Measurements from ENCODE around the gene FMO5. TPM values are rescaled to one million over a fixed set of nuclear protein-coding genes. Genes with fewer than 3 reads are reported as not detected.

FMO5 gene, protein sequence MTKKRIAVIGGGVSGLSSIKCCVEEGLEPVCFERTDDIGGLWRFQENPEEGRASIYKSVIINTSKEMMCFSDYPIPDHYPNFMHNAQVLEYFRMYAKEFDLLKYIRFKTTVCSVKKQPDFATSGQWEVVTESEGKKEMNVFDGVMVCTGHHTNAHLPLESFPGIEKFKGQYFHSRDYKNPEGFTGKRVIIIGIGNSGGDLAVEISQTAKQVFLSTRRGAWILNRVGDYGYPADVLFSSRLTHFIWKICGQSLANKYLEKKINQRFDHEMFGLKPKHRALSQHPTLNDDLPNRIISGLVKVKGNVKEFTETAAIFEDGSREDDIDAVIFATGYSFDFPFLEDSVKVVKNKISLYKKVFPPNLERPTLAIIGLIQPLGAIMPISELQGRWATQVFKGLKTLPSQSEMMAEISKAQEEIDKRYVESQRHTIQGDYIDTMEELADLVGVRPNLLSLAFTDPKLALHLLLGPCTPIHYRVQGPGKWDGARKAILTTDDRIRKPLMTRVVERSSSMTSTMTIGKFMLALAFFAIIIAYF
- total RNA-seq, result 3.3 TPM
- long read RNA-seq, partial matches to known transcripts, result 0 of 5 reads
- long read RNA-seq, other reads (novel, unspliced or antisense), result 4 of 5 reads

DNA sequence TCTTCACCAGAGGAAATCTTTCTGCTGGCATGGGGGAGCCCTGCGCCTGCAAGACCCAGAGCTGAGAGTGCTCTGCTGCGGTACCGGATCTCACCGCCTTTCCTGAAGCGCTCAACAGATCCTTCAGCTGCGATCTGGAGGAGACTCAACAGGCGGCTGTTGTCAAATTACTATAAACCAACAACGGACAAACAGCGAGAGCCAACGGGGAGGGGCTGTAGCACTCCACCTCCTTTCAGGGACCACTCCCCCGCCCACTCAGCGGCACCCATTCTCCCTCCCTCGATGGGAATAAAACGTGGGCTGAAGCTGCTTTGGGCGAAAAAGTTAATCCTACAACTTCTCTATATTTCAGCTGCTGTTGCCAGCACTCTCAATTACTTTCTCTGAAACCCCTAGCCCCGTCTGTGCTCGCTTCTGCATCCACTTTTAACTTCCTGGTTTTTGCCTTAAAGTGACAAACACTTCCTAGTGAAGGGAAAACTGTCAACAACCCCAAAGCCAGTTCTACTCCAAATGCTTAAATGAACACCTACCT is at the start of gene FMO5:
Gene FMO5 (minus strand): TSS at position 147 of the 538 bp plus-strand sequence. CDS start 310 bp downstream, outside the sequence.
- DNase-seq (peak; percentile 79), ATAC-seq (peak; percentile 97)
- intact Hi-C loops (cut with micrococcal nuclease), result no loop called here

DNA sequence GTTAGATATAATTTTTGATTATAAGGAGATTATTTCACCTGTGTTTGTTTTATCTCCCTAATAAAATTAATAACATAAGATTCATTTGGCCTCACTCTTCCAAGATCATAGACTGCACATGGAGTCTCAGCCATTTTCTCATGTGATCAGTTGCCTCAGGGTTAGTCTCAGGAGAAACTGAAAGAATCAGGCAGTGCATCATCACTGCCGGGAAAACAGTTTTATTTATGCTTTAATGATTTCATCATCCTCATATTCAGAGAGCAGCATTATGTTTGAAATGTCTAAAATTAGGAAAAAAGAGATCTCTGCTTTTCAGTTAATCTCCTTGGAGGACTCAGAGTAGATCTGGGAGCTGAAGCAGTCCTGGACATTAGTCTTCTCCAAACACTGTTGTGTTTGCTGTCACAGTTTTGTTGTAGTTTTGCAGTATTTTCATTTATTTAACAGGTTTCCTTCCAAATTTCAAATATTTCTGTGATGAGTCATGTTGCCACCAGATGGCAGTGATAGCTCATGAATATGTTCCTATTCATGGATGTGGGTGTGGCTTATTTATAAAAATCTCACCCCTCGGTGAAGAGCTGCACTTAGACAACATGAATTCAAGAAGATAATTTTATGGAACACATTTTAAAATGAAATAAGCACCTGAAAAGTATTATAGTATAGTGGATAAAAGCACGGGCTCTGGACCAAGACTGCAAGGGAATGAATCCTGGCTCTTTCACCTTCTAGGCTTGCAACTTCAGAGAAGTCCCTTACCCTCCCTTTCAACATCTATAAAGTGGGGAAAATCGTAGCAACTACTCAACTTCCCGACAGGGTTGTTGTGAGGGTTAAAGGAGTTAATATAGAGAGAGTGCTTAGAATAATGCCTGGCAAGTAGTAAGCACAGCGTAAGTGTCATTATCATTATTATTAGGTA is 48.5 kb upstream of the FMO5 start:
- peak; percentile 83 for ATAC-seq
- intact Hi-C loops (cut with micrococcal nuclease), result loop anchor here (5.0 kb wide), 1 partner anchor 119 kb away; no protein-coding TSS in a partner anchor
- DNase-seq, result no peak

DNA sequence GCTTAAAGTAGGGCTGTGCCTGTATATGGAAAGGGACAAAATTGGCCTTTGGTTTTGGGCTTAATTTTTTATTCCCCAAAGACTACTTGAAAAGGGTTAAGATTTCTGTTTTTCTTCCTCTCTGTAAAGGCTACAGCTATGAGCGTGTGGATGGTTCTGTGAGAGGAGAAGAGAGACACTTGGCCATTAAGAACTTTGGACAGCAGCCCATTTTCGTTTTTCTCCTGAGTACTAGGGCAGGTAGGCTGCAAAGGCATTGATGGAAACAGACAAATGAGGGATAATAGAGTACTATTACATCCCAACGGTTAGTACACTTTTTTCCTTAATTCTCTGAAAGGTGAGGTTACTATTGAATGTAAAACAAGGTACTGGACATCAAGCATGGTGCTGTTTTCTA is 46.9 kb upstream of the FMO5 start:
- no peak for DNase-seq
- intact Hi-C loops (cut with micrococcal nuclease), result loop anchor here (5.0 kb wide), 1 partner anchor 120 kb away; no protein-coding TSS in a partner anchor

DNA sequence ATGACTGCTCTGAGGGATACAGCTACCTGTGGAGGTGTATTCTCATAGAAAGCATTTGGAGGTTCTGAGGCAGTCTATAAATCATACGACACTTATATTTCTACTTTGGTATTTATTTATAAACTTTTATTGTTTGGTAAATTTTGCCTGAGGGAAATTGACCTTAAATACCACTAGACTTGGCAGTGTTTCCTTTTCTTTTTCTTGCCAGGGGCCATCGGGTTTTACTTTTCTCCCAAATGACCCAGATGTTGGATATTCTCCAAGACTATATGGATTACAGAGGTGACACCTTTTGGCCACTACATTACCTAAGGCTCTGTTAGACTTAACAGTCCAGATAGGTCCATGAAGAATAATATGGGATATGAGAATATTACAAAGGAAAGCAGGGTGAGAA is 45.6 kb upstream of the FMO5 start:
- no peak for ATAC-seq
- intact Hi-C loops (cut with micrococcal nuclease), result loop anchor here (5.0 kb wide), 1 partner anchor 122 kb away; no protein-coding TSS in a partner anchor
- no peak for DNase-seq

More for the DNA sequence above, 46.9 kb upstream of the FMO5 start:
- no peak for ATAC-seq

DNA sequence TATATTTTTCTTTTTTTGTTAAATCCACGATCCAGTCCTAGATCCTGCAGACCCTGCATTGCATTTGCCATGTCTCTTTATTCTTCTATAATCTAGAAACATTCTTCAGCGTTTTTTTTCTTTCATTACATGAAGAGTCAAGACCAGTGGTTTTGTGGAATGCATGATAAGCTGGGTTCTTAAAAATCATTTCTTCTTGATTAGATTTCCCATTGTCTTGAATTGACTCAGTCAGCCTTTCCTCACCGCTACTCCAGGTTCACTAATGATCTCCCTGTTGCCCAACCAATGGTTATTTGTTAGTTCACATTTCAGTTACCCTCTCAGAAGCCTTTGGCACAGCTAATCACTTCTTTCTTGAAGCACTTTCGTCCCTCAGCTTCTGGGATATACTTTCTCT is 42.6 kb upstream of the FMO5 start:
- ATAC-seq (no peak), DNase-seq (no peak)
- intact Hi-C loops (cut with micrococcal nuclease), result loop anchor here (10.0 kb wide), 1 partner anchor 377 kb away; no protein-coding TSS in a partner anchor

DNA sequence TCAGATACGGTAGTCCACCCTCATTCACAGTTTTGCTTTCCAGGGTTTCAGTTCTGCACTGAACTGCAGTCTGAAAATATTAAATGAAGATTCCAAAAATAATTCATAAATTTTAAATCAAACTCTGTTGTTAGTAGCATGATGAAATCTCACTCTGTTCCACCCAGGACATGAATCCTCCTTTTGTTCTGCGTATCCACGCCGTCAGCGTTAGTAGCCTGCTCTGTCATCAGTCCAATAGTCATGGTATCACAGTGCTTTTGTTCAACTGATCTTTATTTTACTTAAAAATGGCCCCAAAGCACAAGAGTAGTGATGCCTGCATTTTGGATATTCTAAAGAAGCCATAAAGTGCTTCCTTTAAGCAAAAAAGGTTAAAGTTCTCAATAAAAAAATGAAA is 41.2 kb upstream of the FMO5 start:
- ATAC-seq (no peak), DNase-seq (no peak)
- intact Hi-C loops (cut with micrococcal nuclease), result loop anchor here (10.0 kb wide), 1 partner anchor 378 kb away; no protein-coding TSS in a partner anchor

DNA sequence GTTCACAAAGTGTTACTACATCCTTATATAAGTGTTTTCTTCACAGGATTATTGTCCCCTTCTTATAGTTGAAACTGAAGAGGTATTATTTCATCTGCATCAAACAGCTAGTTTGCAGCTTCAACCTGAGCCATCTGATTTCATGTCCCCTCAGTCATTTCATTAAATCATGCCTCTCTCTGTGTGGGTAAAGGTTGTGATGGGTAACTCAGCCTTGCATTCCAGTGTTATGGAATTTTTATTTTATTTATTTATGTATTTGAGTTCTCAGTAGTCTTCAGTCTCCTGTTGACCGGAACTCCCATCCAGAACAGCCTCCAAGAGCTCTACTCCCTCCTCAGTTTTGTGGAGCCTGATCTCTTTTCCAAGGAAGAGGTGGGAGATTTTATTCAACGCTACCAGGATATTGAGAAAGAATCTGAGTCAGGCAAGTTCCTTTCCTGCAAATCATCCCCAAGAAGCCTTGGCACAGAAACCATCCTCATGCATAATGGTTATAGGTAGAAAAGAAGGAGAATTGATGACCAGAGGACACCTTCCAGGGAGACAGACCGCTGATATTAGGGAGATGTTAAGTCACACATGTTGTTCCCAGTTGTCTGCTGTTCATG is 39.1 kb upstream of the FMO5 start:
- ATAC-seq (no peak), DNase-seq (no peak)
- intact Hi-C loops (cut with micrococcal nuclease), result loop anchor here (10.0 kb wide), 1 partner anchor 381 kb away; no protein-coding TSS in a partner anchor

DNA sequence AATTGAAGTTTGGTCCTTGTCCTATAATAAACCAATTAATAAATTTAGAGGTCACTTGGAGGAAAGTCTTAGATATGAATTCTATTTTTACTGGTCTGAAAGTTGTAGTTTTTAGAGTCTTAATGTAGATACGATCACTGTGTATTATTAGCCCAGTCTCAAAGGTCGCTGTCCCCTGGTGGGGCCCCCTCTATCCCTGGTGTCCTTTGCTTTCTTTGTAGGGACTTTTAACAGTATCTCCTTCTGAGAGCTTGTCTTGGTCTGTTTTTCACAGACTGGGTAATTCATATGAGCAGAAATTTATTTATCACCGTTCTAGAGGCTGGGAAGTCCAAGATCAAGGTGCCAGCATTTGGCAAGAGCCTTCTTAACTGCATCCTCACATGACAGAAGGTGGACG is 35.8 kb upstream of the FMO5 start:
- ATAC-seq (no peak), DNase-seq (no peak)
- intact Hi-C loops (cut with micrococcal nuclease), result loop anchor here (10.0 kb wide), 1 partner anchor 384 kb away; no protein-coding TSS in a partner anchor

DNA sequence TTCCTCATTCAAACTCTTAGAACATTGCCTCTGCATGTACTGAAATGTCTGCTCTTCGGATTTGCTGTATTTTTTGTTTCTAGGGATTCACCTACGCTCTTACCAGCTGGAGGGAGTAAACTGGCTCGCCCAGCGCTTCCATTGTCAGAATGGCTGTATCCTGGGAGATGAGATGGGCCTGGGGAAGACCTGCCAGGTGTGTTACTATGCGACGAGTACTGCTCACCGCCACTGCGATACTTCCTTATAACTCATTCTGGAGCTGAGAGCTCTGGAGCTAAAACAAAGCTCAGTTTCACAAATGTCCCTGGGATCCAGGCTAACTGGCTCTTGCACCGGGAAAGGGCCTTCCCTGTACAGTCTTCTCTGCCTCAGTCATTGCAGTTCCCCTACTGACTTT is 27.4 kb upstream of the FMO5 start:
- ATAC-seq, result no peak
- intact Hi-C loops (cut with micrococcal nuclease), result no loop called here
- DNase-seq, result no peak

DNA sequence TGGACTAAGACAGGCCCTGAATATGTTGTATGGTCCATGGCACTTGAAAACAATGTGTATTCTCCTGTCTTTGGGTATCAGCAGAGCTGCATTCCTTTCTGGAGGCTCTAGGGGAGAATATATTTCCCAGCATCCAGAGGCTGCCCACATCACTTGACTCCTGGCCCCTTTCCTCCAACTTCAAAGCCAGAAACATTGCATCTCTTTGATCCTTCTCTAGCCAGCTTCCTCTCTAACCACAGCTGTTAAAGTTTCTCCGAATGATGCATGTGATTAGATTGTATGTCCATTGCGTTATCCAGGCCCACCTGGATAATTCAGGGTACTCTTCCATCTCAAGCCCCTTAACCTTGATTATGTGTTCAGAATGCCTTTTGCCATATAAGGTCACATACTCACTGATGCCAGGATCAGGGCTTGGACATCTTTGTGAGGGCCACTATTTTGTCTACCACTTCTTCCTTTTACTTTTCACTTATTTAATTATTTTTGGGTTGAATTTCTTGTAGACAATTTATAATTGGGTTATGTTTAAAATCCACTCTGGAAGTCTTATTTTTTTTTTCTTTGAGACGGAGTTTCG is 22.6 kb upstream of the FMO5 start:
- DNase-seq (no peak), ATAC-seq (no peak)
- intact Hi-C loops (cut with micrococcal nuclease), result no loop called here

DNA sequence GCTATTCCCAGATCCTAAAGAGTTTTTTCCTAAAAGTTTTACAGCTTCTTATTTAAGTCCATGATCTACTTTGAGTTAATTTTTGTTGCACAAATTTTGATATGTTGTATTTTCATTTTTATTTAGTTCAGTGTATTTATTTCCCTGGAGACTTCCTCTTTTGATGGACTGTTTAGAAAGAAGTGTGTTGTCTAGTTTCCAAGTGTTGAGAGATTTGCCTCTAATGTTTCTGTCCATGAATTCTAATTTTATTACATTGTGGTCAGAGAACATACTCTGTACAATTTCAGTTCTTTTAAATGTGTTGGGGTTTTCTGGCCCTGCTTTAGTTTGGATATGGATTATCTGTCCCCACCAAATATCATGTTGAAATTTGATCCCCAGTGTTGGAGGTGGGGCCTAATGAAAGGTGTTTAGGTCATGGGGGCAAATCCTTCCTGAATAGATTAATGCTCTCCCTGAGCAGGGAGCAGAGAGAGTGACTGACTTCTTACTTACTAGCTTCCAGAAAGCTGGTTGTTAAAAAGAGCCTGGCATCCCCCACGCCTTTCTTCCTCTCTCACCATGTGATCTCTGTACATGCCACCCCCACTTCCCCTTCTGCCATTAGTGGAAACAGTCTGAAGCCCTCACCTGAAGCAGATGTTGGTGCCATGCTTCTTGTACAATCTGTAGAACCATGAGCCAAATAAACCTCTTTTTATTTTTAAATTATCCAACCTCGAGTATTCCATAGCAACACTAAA is 21.9 kb upstream of the FMO5 start:
- DNase-seq (no peak), ATAC-seq (no peak)
- intact Hi-C loops (cut with micrococcal nuclease), result no loop called here

DNA sequence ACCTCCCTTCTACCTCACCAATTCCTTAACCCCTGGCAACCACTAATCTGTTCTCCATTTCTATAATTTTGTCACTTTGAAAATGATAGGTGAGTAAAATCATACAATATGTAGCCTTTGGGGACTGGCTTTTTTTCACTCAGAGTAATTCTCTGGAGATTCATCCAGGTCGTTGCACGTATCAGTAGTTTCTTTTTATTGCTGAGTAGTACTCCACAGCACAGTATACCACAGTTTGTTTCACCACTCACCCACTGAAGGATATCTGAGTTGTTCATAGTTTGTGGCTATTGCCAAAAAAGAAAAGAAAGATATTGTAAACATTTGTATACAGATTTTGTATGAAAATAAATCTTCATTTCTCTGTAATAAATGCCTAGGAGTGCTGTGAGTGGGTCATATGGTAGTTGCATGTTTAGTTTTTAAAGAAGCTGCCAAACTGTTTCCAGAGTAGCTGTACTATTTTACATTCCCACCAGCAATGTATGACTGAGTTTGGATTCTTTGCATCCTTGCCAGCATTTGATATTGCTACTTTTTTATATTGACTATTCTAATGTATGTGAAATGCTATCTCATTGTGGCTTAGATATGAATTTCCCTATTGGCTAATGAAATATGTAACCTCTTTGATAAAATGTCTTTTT is 21.0 kb upstream of the FMO5 start:
- DNase-seq, result no peak
- intact Hi-C loops (cut with micrococcal nuclease), result no loop called here
- ATAC-seq, result no peak

DNA sequence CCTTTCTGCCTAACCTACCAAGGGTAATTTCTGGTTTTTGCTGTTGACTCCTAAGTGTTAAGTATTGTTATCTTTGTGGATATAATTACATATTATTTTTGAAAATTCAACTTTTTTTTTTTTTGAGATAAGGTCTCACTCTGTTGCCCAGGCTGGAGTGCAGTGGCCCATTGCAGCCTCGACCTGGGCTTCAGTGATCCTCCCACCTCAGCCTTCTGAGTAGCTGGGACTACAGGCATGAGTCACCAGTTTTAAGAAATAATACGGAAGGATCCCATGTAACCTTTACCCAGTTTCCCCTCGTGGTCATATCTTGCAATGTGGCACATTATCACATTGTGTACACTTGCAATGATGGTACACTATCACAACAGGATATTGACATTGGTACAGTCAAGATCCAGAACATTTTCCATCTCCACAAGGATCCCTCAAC is 20.5 kb upstream of the FMO5 start:
- no peak for ATAC-seq
- no peak for DNase-seq
- intact Hi-C loops (cut with micrococcal nuclease), result no loop called here

DNA sequence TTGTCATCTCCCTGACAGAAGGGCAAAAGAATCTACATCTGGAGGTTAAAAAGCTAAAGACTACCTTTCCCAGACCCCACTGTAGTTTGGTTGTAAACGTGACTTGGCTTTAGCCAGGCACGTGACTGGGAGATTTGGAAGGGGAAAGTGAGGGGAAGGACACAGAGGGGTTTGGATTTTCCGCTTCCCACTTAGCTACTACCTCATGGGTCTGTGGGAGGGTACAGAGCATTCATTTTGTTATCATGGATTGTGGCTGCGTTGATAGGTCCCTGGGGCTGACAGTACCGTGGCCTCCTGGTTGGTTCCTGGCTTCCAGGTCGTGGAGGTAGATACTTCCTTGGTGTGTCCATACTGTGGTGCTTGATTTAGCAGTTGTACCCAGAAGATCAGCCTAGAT is 20.0 kb upstream of the FMO5 start:
- ATAC-seq (no peak), DNase-seq (no peak)
- intact Hi-C loops (cut with micrococcal nuclease), result no loop called here

DNA sequence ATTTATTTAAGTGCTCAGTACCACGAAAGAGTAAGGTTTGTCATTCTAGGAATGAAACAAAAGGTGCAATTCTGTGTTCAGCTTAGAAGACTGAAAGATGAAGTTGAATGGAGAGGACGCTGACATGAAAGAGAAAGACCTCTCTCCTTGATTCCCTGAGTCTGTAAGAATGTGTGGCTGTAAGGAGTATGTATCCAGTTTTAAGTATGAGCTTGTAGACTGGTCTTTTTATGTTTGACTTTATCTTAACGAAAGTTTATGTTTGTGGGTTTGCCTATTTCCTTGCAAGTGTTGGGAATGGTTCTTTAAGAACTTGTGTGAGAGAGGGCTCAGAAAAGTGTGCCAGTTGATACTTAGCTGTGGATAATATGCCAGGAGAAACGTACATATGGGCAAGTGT is 18.7 kb upstream of the FMO5 start:
- DNase-seq, result no peak
- intact Hi-C loops (cut with micrococcal nuclease), result loop anchor here (2.0 kb wide), 1 partner anchor 71 kb away; the partner anchor contains the start of gene PRKAB2
- no peak for ATAC-seq

DNA sequence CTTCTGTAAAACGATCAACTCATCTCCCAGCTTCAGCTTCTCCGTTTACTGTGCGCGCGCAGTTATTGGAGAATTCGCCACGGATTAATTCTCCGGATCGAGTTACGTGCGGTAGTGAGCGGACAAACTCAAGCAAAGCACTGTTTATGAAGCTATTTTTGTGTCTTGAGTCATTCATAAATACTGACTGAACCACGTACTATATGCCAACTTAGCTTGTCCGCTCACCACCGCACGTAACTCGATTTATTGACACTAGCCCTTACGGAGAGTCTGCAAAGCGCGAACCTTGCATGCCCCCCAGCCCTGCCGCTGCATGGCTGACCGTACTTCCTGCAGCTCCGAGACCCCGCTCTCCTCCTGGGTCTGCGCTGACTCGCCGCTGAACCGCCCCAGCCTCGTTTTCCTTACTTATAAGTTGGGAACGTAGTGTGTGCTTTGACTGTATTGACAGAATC is 18.1 kb upstream of the FMO5 start:
- ATAC-seq, result peak; percentile 42
- intact Hi-C loops (cut with micrococcal nuclease), result loop anchor here (2.0 kb wide), 1 partner anchor 70 kb away; the partner anchor contains the start of gene PRKAB2
- peak; percentile 52 for DNase-seq
